ENCODE data around the gene TUBAL3.

The TUBAL3 gene

DNA sequence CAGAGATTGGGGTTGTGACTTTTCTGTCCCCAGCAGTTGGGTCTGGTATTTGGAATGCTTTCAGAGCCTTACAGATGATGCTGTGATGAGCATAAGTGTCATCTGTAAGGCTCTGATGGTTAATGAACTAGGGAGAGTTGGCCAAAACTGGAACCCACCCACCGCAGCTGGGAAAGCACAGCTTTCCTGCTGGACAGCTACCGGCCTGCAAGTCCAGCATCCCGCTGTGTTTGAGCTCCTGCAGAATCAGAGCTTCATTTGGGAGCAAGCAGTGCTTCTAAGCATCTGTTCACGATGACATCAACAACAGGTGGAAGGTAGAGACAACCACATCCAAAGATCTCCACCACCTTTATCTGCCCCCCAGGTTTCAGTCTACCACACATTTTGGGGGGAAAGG lies 28.2 kb downstream of the TUBAL3 start:
- DNase-seq, result no peak

DNA sequence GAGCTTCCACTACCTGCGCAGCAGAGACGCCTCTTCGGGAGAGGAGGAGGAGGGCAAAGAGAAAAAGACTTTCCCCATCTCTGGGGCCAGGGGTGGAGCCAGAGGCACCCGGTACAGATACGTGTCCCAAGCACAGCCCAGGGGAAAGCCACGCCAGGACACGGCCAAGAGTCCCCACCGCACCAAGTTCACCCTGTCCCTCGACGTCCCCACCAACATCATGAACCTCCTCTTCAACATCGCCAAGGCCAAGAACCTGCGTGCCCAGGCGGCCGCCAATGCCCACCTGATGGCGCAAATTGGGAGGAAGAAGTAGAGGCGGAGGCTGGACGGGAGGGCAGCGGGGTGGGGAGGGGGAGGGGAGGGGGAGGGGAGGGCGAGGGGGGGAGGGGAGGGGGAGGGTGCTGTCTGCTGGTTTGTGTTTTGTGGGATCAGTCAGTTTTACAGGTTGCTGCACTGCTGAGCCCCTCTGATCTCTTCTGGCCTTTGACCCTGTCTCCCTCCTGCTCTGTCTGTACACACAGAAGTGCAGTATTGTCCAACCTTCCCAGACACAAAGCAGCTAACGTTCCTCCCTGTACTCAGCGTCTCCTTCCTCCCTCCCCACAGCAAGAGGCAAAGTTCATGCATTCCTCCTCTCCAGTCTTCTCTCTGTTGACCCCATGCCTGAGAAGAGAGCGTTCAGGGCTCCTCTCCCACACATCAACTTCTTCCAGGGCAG lies 30.6 kb downstream of the TUBAL3 start:
- DNase-seq, result no peak

DNA sequence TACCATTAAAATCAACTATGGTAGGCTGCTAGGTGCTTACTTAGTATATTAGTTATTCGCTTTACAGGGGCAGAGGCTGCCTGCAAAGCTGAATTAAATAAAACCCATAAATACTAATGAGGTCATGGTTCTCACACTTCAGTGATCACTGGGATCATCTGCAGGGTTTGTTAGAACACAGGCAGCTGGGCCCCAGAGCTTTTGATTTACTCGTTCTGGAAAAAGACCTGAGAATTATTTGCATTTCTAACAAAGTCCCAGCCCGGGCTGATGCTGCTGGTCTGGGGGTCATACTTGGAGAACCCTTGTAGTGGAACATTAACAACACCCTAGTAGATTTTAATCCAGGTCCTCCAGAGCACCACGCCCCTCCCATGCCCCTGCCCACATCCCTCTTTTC lies 31.3 kb downstream of the TUBAL3 start:
- no peak for DNase-seq

- no peak for DNase-seq
Observed at GRCh38 chr10:5370493-5371352, 33.9 kb downstream of the TUBAL3 start.

DNA sequence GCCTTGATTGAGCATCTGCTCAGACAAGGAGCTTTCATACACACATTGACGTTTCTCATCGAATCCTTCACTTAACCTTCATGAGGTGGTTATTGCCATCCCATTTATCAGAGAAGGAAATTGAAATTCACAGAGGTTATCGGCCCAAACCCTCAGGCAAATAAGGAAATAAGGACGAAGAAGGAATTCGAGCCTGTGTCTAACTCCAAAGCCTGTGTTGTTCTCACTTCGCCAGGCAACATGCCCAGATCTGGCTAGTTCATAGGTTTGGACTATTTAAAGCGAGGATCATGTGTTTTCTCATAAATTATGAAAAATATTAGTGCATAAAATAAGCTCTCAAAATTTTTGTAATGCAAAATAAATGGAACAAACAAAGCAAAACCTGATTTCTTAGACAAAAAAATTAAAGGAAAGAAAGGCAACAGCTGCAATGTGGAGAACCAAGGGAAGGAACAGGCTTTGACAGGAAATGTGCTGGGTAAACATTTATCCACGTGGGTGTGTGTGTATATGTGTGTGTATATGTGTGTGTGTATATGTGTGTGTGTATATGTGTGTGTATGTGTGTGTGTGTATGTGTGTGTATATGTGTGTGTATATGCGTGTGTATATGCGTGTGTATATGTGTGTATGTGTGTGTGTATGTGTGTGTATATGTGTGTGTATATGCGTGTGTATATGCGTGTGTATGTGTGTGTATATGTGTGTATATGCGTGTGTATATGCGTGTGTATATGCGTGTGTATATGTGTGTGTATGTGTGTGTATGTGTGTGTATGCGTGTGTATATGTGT lies 35.1 kb downstream of the TUBAL3 start:
- DNase-seq, result no peak

GRCh38 chr10:5365928-5366327 lies 38.7 kb downstream of the TUBAL3 start:
- DNase-seq, result peak; percentile 78

GRCh38 chr10:5364890-5365338 lies 39.7 kb downstream of the TUBAL3 start, which contains the start of gene UCN3:
TSS of gene UCN3 (plus strand) at chr10:5364966. CDS start at chr10:5373721, 8,755 bp downstream.
- DNase-seq, result no peak

GRCh38 chr10:5364374-5364773 lies 40.3 kb downstream of the TUBAL3 start:
- no peak for DNase-seq

DNA sequence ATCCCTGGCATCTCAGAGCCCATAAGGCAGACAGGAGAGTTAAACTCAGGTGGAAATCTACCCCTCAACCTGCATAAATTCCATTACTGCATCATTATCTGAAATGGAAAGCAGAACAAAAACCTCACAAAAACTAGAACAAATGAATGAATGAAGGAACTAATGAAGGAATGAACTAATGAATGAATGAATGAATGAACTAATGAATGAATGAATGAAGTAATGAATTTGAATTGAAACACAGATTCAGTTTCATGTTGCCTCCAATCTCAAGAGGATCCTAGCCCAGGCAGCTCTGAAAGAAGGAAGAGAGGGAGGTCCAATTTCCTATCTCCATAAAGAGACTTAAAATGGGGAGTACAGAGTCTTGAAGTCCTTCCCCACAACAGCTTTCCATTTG lies 41.8 kb downstream of the TUBAL3 start:
- DNase-seq, result no peak

DNA sequence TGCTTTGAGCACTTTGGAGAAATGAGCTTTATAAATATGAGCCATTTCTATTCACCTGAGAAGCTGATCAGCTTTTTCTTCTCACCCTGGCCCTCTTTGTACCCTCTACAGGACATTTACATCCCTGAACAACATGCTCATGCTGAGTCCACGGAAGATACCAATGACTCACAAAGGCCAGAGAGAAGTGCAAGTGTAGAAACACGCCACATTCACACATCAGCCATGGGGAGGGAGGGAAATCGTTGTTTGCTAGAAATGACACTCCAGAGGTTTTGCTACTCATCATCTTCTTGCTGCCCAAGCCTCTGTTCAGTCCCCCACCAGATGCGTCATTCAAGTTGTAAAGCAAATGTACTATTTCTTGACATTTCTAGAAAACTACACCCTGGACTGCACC lies 42.7 kb downstream of the TUBAL3 start:
- no peak for DNase-seq

- no peak for DNase-seq
Observed at GRCh38 chr10:5360318-5360915, 44.2 kb downstream of the TUBAL3 start.

DNA sequence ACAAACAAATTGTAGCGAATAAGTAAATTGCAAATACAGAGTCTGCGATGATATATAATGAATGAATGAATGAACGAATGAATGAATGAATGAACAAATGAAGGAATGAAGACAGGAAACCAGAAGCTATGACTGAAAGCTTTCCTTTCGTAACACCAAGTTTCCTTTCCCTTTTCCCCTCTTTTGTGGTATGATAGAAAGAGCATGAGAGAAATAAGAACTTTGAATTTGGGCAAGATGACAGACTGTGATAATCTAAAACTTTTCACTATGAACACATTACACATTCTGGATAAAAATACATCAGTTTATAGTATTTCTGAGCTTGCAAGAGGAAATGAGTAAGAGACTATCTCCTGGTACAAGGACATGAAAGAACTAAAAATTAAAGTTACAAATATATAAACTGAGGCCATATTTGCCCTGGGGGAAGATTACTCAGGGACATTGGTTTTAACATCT lies 48.3 kb downstream of the TUBAL3 start:
- DNase-seq, result no peak

DNA sequence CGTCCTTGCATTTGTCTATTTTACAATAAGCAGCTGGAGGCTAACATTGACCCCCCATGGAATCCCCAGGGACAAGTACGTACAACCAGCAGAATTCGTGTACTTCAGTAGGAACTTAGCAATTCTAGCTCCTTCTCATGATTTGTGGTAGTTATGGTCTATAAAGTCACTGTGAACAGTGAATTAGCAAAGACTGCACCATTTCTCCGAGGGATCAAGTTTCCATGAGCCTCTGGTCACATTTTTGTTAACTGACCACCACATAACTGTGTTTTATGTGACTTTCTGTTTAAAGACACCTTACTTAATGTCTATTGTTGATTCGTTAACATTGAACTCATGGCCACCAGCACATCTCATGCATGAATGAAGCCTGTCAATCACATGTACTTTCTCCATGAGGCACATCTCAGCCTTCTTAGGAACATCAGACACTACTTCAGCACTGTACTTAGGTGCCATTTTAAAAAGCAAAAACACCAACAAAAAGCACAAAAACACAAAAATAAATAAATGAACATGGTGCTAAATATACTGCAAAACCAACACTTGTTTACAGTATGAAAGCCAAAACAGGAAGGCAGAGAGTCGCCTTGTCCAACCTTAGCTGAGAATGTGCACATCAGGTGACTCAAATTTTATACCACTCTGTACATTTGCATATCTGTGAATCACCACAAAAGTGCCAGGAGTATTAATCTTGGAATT lies 48.9 kb downstream of the TUBAL3 start:
- no peak for DNase-seq

GRCh38 chr10:5354068-5354467 lies 50.6 kb downstream of the TUBAL3 start:
- DNase-seq, result no peak

DNA sequence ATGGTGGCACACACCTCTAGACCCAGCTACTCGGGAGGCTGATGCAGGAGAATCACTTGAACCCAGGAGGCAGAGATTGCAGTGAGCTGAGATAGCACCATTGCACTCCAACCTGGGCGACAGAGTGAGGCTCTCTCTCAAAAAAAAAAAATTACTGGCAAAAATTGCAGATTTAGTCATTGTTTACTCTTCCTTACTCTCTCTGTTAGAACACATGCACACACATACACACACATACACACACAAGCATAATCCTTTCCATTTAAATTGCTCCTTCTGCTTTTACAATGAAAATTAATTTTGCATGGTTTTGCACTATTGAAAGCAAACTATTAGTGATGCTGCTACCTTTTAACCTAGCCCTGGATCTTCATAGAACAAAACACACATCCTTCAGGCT lies 55.3 kb downstream of the TUBAL3 start:
- DNase-seq, result no peak

DNA sequence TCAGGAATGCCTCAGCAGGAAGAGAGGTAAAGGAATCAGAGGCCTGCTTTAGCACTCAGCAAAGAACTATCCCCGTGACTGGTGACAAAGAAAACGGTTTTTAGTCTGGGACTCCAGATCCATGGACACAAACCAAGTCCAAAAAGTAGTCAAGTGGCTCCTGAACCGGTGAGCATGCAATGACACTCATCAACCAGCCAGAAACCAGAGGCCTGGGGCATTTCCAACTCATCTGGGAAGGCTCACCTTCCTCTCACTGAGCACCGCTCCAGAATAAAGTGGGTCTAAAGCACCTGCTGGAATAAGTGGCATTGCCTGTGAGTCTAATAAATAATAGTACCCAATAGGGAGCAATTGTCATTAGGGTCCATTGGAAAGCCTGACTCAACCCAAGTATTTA lies 57.7 kb downstream of the TUBAL3 start:
- DNase-seq, result no peak

- DNase-seq, result no peak
Observed at GRCh38 chr10:5344746-5345145, 59.9 kb downstream of the TUBAL3 start.

GRCh38 chr10:5343979-5344378 lies 60.6 kb downstream of the TUBAL3 start:
- no peak for DNase-seq

DNA sequence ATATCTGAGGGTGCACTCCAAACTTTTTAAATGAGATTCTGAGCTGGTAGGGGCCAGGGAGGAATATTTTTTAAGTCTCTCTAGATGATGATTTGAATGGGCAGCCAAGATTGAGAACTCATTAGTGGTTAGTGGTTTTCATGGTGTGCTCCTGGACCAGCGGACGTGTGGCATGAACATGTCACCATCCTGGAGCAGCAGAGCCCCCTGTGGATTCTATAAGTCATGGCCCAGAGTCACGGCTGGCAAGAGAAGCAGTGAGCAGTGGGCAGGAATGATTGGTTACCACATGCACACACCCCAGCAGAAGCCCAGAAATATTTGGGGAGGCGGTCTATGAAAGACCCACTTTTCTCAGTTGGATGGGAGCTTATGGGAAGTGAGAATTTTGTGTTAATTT lies 61.1 kb downstream of the TUBAL3 start:
- peak; percentile 52 for DNase-seq

All from hematopoietic multipotent progenitor cell treated with erythropoietin and hydrocortisone succinate and interleukin-3 and kit ligand, for 6 days (in vitro differentiated cells).